BJ (cell line): Measurements from ENCODE around the gene MAPK1IP1L. TPM values are rescaled to one million over a fixed set of nuclear protein-coding genes. Genes with fewer than 3 reads are reported as not detected.

ENCODE experiments used
- CTCF ChIA-PET: fragments of 350-600 bp; formaldehyde crosslinking; extraction: SDS; loops from one replicate; lab custom pipeline; 2021; ENCODE audit warnings: antibody characterized with exemption, inconsistent platforms; lab: Yijun Ruan, JAX
- POLR2A ChIA-PET: fragments of 300-600 bp; sonication (Branson Sonifier 250); formaldehyde crosslinking; extraction: SDS; loops from one replicate; lab custom pipeline; 2021; ENCODE audit warnings: antibody characterized with exemption; lab: Charles Lee
- DNase-seq: peaks from one replicate; pipeline ENCODE4 v3.0.0-alpha.2; 2011; ENCODE audit warnings: low read depth
- H3K27me3 ChIP-seq: 2 replicates; pipeline ENCODE4 v1.6.0; 2011; ENCODE audit warnings: low read length; ENCODE audit not compliant: control insufficient read depth, insufficient read depth
- H3K36me3 ChIP-seq: 2 replicates; pipeline ENCODE4 v1.5.1; 2011; ENCODE audit warnings: low read length; ENCODE audit not compliant: control insufficient read depth, insufficient read depth
- H3K4me3 ChIP-seq: 2 replicates; pipeline ENCODE4 v1.5.1; 2011; ENCODE audit warnings: low read depth, mild to moderate bottlenecking, control low read depth, low read length
- polyA plus RNA-seq: library from polyadenylated mRNA; depleted of rRNA; stranded (reverse); fragments of >200 nt; gene quantifications from 2 replicates; pipeline ENCODE4 v1.2.3, GENCODE V29; 2011
- TF ChIP-seq, protein P1 (sequence below): IDR thresholded peaks from 2 replicates; pipeline ENCODE4 v1.5.1; 2011; ENCODE audit warnings: low read depth, mild to moderate bottlenecking, control low read depth, inconsistent platforms, low read length, moderate library complexity; ENCODE audit not compliant: insufficient read depth

The MAPK1IP1L gene
- polyA plus RNA-seq, 1 experiment: 90.0 TPM

DNA sequence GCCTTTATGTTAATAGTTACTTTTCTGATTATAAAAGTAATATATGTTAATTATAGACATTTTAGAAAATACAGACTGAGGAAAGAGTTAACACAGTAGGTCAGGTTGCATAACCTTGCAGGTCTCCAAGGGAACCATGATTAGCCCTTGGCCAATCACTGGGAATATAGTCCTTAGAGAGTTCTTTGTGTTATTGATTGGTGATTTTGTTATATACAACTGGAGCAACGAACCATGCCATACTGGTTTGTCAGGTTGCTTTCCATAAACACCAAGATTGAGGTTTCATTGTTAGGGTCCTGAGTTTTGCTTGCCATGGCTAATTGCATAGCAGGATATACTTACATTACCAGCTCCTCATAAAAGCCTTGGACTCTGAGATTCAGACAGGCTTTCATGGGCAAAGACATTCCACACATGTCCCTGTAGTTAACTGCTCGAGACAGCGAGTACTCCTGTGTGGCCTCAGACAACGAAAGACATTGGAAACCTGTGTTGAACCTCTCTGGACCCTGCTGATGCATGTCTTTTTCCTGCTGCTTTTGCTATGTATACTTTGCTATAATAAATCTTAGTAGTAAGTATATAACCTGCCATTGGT lies 33.7 kb downstream of the MAPK1IP1L start:
- DNase-seq: no peak
- ChIA-PET CTCF (interaction anchor here (0.8 to 1.8 kb wide), 2 partner anchors 50 to 76 kb away, joined by 5 to 6 read pairs; no protein-coding TSS in a partner anchor), POLR2A (no interaction called here)
- no peaks in the 10 kb centered on the region for H3K27me3 ChIP-seq
- H3K4me3 ChIP-seq: no peak overlapping the region
- TF ChIP-seq, protein P1, sequence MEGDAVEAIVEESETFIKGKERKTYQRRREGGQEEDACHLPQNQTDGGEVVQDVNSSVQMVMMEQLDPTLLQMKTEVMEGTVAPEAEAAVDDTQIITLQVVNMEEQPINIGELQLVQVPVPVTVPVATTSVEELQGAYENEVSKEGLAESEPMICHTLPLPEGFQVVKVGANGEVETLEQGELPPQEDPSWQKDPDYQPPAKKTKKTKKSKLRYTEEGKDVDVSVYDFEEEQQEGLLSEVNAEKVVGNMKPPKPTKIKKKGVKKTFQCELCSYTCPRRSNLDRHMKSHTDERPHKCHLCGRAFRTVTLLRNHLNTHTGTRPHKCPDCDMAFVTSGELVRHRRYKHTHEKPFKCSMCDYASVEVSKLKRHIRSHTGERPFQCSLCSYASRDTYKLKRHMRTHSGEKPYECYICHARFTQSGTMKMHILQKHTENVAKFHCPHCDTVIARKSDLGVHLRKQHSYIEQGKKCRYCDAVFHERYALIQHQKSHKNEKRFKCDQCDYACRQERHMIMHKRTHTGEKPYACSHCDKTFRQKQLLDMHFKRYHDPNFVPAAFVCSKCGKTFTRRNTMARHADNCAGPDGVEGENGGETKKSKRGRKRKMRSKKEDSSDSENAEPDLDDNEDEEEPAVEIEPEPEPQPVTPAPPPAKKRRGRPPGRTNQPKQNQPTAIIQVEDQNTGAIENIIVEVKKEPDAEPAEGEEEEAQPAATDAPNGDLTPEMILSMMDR: no peak
- no peaks in the 10 kb centered on the region for H3K36me3 ChIP-seq

GRCh38 chr14:55086938-55087337 lies 35.5 kb downstream of the MAPK1IP1L start:
- ChIA-PET POLR2A (no interaction called here), CTCF (interaction anchor here (1.4 to 4.5 kb wide), 3 partner anchors 10 to 72 kb away, joined by 5 to 69 read pairs (median 16); no protein-coding TSS in a partner anchor)
- Histone ChIP-seq H3K27me3 (no peaks in the 10 kb centered on the region), H3K4me3 (no peak overlapping the region), H3K36me3 (no peaks in the 10 kb centered on the region)
- DNase-seq: no peak
- TF ChIP-seq, protein P1: no peak

DNA sequence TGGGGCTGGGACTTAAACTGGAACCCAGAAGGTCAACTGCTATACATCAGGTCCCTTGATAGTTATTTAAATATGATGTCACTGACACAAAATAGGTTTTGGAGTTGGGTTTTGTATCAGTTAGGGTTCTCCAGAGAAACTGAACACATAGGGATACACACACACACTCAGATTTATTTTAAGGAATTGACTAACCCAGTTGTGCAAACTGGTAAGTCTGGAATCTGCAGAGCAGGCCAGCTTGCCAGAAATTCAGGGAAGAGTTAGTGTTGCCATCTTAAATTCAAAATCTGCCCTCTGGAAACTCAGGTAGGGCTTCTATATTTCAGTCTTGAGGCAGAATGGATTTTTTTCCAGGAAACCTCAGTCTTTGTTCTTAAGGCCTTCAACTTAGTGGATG lies 36.9 kb downstream of the MAPK1IP1L start:
- ChIA-PET POLR2A (no interaction called here), CTCF (interaction anchor here (0.6 to 4.5 kb wide), 9 partner anchors 9 to 70 kb away, joined by 3 to 69 read pairs (median 9); no protein-coding TSS in a partner anchor)
- Histone ChIP-seq H3K36me3 (no peaks in the 10 kb centered on the region), H3K4me3 (no peak overlapping the region), H3K27me3 (no peaks in the 10 kb centered on the region)
- no peak for DNase-seq
- TF ChIP-seq, protein P1: no peak

GRCh38 chr14:55092341-55092740 lies 40.9 kb downstream of the MAPK1IP1L start:
- POLR2A ChIA-PET: interaction anchor here (0.6 to 0.9 kb wide), 2 partner anchors 16 to 45 kb away, joined by 3 read pairs; no protein-coding TSS in a partner anchor
- peak; percentile 57 for DNase-seq
- TF ChIP-seq, protein P1: no peak
- H3K36me3 ChIP-seq: no peaks in the 10 kb centered on the region
- CTCF ChIA-PET: interaction anchor here (0.6 to 4.8 kb wide), 14 partner anchors 10 to 68 kb away, joined by 3 to 65 read pairs (median 6); partner anchors contain the start of genes LGALS3 and MAPK1IP1L
- no peak overlapping the region for H3K4me3 ChIP-seq
- H3K27me3 ChIP-seq: no peaks in the 10 kb centered on the region

GRCh38 chr14:55094292-55095157 lies 43.1 kb downstream of the MAPK1IP1L start:
- DNase-seq: no peak
- no peaks in the 10 kb centered on the region for H3K27me3 ChIP-seq
- ChIA-PET CTCF (interaction anchor here (0.9 to 4.8 kb wide), 9 partner anchors 9 to 66 kb away, joined by 3 to 65 read pairs (median 4); partner anchors contain the start of gene MAPK1IP1L), POLR2A (no interaction called here)
- no peaks in the 10 kb centered on the region for H3K36me3 ChIP-seq
- TF ChIP-seq, protein P1: no peak
- no peak overlapping the region for H3K4me3 ChIP-seq
